Prostate gland (tissue), 2 donors: ENCODE measurements around the gene FMN1. TPM values are rescaled to one million over a fixed set of nuclear protein-coding genes. Genes with fewer than 3 reads are reported as not detected.

ENCODE experiments used
- DNase-seq: peaks from one replicate; pipeline ENCODE4 v3.0.0-alpha.2; 2019; ENCODE audit warnings: low spot score
- H3K27ac ChIP-seq, 2 donors: fragments of 200-600 bp; sonication (generic); 2 replicates each; pipeline ENCODE4 v1.5.1; 2017 to 2019
- H3K27me3 ChIP-seq: fragments of 200-600 bp; sonication (generic); replicated peaks from 2 replicates; pipeline ENCODE4 v1.5.1; 2019; ENCODE audit not compliant: insufficient read depth
- H3K36me3 ChIP-seq, 2 donors: fragments of 200-600 bp; sonication (generic); 1 replicate in 1 of 2; 2 replicates in 1 of 2; pipeline versions ENCODE4 v1.5.1 to v1.8.1; 2017 to 2019
- H3K4me1 ChIP-seq: fragments of 200-600 bp; sonication (generic); replicated peaks from 2 replicates; pipeline ENCODE4 v1.5.1; 2019
- H3K4me3 ChIP-seq, 2 donors: fragments of 200-600 bp; sonication (generic); 2 replicates each; pipeline ENCODE4 v1.5.1; 2017 to 2019
- H3K9me3 ChIP-seq: fragments of 200-600 bp; sonication (generic); 2 replicates; pipeline ENCODE4 v1.5.1; 2017
- CTCF ChIP-seq, 4 experiments: fragments of 200-600 bp in 2 of 4; fragments of 450-650 bp in 2 of 4; sonication (generic) in 2 of 4; IDR thresholded peaks; 1 replicate in 3 of 4; 2 replicates in 1 of 4; pipeline ENCODE4 v1.5.1; 2016 to 2019; ENCODE audit warnings: antibody characterized with exemption in 4 of 4, mild to moderate bottlenecking in 2 of 4, moderate library complexity in 2 of 4
- POLR2A ChIP-seq: fragments of 450-650 bp; IDR thresholded peaks from one replicate; pipeline ENCODE4 v1.6.1; 2016; ENCODE audit warnings: antibody characterized with exemption, mild to moderate bottlenecking
- POLR2AphosphoS5 ChIP-seq: sonication (generic); formaldehyde crosslinking; IDR thresholded peaks from one replicate; pipeline ENCODE4 v1.6.1; 2017; ENCODE audit warnings: antibody characterized with exemption
- WGBS: methylation state at CpG from one replicate; pipeline ENCODE4 v1.1.5; 2018; 5-methylcytosine and 5-hydroxymethylcytosine counted together
- intact Hi-C: fragments of 100-400 bp; cut with DNase I; formaldehyde crosslinking; loops from one replicate; pipeline ENCODE4 v1.14.2; 2022
- total RNA-seq, 2 donors: library from RNA; depleted of rRNA; stranded (reverse); fragments of >200 nt; gene quantifications; one replicate each; pipeline ENCODE4 v1.1.0, GENCODE V29; 2016

Gene FMN1
- total RNA-seq, 2 donors from 2014 or later: 7.1 to 32.5 TPM

DNA sequence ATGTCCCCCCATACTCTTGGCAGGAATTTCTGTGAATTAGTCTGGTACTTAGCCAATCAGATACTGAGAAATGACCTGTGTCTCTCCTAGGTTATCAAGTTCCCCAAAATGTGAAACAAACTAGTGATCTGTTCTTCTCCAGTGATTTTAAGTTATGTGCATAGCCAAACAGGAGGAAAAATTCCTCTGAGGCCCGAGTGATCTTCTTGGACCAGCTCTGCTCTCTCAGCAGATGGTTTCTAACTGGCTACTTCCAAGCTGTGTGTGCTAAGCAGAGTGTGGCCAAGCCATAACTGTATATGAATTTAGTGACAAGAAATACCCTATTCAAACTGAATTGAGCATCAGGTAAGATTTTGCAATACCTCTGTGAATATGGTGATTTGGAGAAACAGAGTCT is 387.2 kb downstream of the FMN1 start:
- H3K27me3 ChIP-seq: no peaks in the 10 kb centered on the region
- H3K9me3 ChIP-seq: no peaks in the 10 kb centered on the region
- no peak overlapping the region for H3K4me3 ChIP-seq
- H3K4me1 ChIP-seq: no peaks in the 10 kb centered on the region
- no peak for DNase-seq
- no peak overlapping the region for H3K27ac ChIP-seq
- intact Hi-C loops: no loop called here
- WGBS: 67% methylated on average over 1 of the region's 1 CpG
- TF ChIP-seq POLR2AphosphoS5 (no peak), POLR2A (no peak), CTCF (IDR thresholded peaks at IDR 0.05) (no peak)
- no peaks in the 10 kb centered on the region for H3K36me3 ChIP-seq

DNA sequence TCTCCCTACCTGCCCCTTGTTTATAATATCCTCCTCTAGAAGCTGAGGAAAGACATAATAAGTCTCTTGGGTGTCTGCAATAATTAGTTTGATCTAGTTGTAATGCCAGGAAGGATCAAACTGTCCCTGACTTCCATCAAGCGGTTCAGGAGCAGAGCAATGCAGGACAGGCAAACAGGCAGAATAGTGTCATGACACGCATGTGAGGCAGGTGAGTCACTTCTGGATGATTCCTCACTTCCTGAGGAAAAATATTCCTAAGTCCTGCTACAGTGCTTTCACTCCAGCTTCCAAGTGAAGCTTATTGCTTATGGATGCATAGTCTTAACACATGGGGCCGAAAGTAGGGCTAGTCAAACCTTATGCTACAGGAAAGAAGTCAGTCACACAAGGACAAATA is 390.9 kb downstream of the FMN1 start:
- H3K27ac ChIP-seq: no peak overlapping the region
- DNase-seq: no peak

GRCh38 chr15:32802286-32802936 is 392.1 kb downstream of the FMN1 start:
- Histone ChIP-seq H3K36me3 (no peaks in the 10 kb centered on the region), H3K4me1 (no peaks in the 10 kb centered on the region), H3K27me3 (no peaks in the 10 kb centered on the region), H3K4me3 (no peak overlapping the region), H3K27ac (no peak overlapping the region), H3K9me3 (no peaks in the 10 kb centered on the region)
- TF ChIP-seq POLR2A (no peak), CTCF (IDR thresholded peaks at IDR 0.05) (no peak), POLR2AphosphoS5 (no peak)
- intact Hi-C loops: no loop called here
- 28% methylated on average over 10 of the region's 10 CpGs for WGBS
- no peak for DNase-seq

More for the DNA sequence above, 390.9 kb downstream of the FMN1 start:
- intact Hi-C loops: no loop called here
- no peaks in the 10 kb centered on the region for H3K9me3 ChIP-seq
- H3K36me3 ChIP-seq: no peaks in the 10 kb centered on the region
- TF ChIP-seq CTCF (IDR thresholded peaks at IDR 0.05) (no peak), POLR2AphosphoS5 (no peak), POLR2A (no peak)
- H3K4me3 ChIP-seq: no peak overlapping the region
- 100% methylated on average over 3 of the region's 3 CpGs for WGBS
- H3K27me3 ChIP-seq: no peaks in the 10 kb centered on the region
- H3K4me1 ChIP-seq: no peaks in the 10 kb centered on the region

DNA sequence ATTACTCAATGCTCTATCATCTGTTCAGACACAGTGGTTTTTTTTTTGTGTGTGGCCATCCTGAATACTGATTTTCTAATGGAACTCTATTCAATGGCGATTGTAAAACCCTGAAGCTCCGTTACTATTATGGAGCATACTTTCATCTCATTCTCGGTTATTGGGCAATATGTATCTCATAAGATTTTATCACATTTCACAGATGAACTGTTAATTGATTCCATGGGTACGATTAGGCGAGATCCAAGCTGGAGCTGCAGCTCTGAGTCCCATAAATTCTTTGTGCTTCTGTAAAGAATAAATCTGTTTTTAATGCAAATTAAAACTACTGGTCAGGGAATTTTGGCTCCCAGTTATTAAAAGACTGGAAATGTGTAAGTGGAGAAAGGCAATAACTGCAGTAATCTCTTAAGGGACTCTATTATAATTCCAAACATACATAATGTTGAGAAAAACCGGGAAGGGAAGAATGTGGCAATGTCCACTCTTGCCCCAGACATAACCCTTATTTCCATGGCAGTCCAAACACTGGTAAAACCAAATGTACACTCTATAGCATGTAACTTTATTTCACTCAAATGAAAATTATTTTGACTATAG is 394.5 kb downstream of the FMN1 start:
- intact Hi-C loops: no loop called here
- WGBS: 67% methylated on average over 6 of the region's 6 CpGs
- DNase-seq: no peak
- TF ChIP-seq CTCF (IDR thresholded peaks at IDR 0.05): no peak
- no peak for TF ChIP-seq POLR2A
- no peak for TF ChIP-seq POLR2AphosphoS5
- no peaks in the 10 kb centered on the region for H3K36me3 ChIP-seq
- no peaks in the 10 kb centered on the region for H3K4me1 ChIP-seq
- H3K4me3 ChIP-seq: no peak overlapping the region
- H3K27me3 ChIP-seq: no peaks in the 10 kb centered on the region
- H3K27ac ChIP-seq: no peak overlapping the region
- H3K9me3 ChIP-seq: no peaks in the 10 kb centered on the region

DNA sequence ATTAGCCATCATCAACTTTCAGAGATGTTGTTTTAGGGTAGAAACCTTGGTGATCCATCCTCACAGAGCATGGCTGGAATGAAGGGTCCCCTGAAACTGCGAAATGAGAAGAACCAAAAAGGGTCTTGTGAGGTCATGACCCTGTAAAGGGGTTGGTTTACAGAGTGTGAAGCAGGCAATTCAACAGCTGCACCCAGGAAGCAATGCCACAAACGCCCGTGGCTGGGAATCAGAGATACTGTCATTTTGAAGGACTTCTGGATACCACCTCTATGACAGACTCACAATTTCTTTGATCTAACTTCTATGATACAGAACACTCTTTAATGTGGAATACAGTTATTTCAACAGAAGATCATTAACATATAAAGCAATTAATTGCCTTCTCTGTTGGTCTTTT is 397.7 kb downstream of the FMN1 start:
- Histone ChIP-seq H3K4me1 (no peaks in the 10 kb centered on the region), H3K9me3 (no peaks in the 10 kb centered on the region), H3K4me3 (no peak overlapping the region), H3K36me3 (no peaks in the 10 kb centered on the region), H3K27ac (no peak overlapping the region), H3K27me3 (no peaks in the 10 kb centered on the region)
- TF ChIP-seq POLR2AphosphoS5 (no peak), CTCF (IDR thresholded peaks at IDR 0.05) (no peak), POLR2A (no peak)
- 92% methylated on average over 3 of the region's 3 CpGs for WGBS
- DNase-seq: no peak
- intact Hi-C loops: no loop called here
